Fibroblast of mammary gland (primary cell): ENCODE measurements around the gene XIRP1.

Experiments
- DNase-seq: peaks from one replicate; pipeline ENCODE4 v3.0.0-alpha.2; 2010; ENCODE audit warnings: low read depth
- H3K4me3 ChIP-seq: 2 replicates; pipeline ENCODE4 v1.5.1; 2011; ENCODE audit warnings: low read depth, mild to moderate bottlenecking, low read length, moderate library complexity; ENCODE audit not compliant: control insufficient read depth
- TF ChIP-seq, protein P1 (sequence below): conservative IDR thresholded peaks from 2 replicates; pipeline ENCODE4 v1.5.1; 2011; ENCODE audit warnings: low read depth, low read length, inconsistent platforms; ENCODE audit not compliant: control insufficient read depth, insufficient read depth

The XIRP1 gene

DNA sequence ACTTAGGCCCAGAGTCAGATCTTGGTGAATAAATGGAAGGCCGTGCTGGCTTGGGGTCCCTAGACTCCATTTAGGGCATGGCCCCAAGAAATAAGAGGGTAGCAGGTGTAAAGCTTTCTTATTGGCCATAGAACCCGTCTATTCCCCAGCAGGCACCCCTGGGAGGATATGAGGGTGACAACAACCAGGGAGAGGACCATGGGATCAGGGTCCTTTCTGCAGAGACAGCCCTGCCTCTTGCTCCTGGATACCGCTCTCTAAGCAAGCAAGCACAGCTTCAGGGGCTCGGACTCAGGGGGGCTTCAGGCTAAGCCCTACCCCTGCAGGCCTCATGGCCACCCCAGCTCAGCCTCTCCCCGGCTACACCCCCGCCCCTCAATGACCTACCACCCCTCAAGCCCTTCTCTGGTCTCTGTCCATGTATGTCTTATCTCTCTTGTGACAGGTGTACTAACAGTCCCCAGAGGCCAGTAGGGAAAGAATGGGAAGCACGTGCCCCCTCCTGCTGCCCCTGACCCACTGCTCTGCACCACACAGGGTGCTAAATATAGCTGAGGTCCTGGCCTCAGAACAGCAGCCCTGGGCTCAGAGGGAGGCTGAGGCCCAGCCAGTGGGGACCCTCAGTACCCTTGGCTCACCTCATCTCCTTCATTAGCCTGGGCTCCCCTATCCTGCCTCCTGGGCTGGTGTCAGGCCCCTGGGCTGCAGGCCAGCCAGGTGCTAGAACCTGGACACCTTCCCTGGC is 1.9 kb downstream of the XIRP1 start:
- no peak for DNase-seq
- TF ChIP-seq, protein P1, sequence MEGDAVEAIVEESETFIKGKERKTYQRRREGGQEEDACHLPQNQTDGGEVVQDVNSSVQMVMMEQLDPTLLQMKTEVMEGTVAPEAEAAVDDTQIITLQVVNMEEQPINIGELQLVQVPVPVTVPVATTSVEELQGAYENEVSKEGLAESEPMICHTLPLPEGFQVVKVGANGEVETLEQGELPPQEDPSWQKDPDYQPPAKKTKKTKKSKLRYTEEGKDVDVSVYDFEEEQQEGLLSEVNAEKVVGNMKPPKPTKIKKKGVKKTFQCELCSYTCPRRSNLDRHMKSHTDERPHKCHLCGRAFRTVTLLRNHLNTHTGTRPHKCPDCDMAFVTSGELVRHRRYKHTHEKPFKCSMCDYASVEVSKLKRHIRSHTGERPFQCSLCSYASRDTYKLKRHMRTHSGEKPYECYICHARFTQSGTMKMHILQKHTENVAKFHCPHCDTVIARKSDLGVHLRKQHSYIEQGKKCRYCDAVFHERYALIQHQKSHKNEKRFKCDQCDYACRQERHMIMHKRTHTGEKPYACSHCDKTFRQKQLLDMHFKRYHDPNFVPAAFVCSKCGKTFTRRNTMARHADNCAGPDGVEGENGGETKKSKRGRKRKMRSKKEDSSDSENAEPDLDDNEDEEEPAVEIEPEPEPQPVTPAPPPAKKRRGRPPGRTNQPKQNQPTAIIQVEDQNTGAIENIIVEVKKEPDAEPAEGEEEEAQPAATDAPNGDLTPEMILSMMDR, result no peak

DNA sequence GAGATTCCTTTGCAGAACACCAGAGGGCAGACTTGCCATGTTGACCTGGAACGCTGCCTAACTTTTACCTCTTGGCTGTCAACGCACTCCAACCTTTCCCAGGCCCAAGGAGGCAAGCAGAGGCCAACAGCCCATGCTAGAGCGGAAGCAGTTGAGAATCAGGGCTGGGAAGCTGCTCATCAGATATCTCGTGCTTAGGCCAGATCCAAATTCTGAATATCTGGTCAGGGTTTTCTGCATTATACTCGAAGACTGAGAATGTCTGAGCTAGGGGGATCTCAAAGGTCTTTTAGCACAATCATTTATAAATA is 2.5 kb downstream of the XIRP1 start:
- peak; percentile 67 for DNase-seq
- TF ChIP-seq, protein P1, result peak; percentile 73
- H3K4me3 ChIP-seq, result no peak overlapping the region

More for the DNA sequence above, 1.9 kb downstream of the XIRP1 start:
- H3K4me3 ChIP-seq, result no peak overlapping the region

DNA sequence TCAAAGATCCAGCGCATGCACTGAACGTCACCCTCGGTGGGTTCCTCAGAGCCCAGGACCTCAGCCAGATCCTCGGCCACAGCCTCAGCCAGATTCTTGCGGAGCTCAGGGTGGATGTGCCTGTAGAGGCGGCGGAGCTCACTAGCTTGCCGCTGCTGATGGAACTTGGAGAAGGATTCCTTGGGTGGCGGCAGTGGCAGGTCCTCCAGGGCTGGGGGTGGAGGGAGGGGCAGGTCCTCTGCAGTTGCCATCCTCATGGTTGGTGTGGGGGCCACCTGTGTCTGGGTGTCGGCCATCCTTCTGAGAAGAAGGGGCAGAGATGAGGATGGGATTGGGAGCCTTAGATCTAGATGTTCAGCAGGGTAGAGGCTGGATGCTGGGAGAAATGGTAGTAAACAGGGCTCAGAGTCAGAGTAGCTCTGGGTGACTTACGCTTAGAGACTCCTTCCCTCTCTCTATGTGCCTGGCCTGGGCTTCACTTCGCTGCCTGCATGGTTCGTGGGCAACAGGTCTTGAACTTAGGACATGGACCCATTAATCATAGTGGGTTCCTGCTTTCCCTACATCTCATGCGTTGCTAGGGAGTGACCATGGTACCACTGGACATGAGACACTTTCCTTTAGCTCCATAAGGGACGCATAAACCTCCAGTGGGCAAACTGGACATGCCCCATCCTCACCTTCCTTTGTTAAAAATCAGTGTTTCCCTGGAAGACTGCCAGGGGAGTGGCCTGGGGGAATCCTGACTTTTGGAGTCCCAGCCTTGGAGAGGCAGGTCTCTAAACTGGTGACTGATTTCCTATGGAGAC is 3.0 kb downstream of the XIRP1 start:
- TF ChIP-seq, protein P1, result no peak
- no peak for DNase-seq
- no peak overlapping the region for H3K4me3 ChIP-seq

DNA sequence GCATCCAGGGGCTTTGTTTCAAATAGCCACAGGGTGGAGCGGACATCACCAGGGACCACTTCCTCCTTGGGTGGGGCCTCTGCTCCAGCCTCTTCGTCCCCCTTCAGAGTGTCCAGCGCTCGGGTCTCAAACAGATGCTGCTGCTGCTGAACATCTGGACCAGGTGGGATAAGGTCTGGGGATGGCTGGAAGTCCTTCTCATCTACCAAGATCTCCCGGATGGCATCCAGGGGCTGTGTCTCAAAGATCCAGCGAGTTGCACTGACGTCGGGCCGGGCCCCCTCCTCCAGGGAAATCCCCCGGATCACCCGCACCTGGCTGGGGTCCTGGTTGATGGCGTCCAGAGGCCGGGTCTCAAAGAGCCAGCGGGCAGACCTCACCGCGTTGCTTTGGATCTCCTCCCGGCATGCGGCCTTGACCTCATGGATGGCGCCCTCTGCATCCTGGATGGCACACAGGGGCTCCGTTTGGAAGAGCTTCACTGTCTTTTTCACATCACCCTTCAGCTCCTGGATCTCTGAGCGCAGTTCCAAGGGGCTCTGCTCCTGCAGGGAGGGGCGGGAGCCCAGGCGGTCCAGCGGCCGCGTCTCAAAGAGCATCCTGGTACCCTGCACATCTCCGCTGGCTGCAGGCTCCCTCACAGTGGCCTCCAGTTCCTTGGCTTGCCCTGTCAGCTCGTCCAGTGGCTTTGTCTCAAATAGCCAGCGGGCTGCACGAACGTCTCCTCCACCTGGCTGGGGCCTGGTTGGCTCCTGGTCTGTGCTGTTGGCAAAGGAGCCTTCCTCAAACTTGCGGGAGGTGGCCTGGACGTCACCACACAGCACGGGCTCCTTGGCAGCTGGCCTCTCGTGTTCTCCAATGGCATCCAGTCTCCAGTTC is 3.9 kb downstream of the XIRP1 start:
- no peak for DNase-seq
- H3K4me3 ChIP-seq, result no peak overlapping the region
- TF ChIP-seq, protein P1, result no peak

DNA sequence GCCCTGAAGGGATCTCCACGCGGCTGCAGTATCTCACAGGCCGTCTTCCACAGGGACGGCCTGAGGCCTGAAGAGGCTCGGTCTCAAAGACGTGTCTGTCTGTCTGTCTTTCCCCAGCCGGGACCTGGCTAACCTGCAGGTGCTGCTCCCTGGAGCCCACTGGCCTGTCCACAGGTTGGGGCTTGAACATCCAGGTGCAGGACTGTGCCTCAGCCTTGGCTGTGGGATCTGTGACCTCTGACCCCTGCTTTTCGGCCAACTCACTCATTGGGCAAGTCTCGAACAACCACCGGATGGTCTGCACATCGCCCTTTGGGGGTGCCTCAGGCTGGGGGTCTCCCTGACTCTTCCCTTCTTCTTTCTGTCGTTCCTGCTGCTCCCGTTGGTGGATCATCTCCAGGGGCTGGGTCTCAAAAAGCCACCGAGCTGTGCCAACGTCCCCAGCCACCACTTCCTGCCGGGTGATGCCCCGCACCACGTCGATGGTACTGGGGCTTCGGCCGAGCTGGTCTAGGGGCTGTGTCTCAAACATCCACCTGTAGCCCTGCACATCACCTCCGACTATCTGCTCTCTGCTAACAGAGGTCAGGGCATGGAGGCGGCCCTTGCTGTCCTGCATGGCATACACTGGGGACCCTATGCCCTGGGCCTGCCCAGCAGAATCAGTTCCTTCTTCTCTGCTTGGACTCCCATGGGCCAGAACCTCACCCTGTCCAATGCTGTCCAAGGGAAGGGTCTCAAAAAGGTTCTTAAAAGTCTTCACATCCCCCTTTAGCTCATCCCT is 4.8 kb downstream of the XIRP1 start:
- DNase-seq, result no peak

More for the DNA sequence above, 4.8 kb downstream of the XIRP1 start:
- H3K4me3 ChIP-seq, result no peak overlapping the region
- TF ChIP-seq, protein P1, result no peak
